HepG2 (cell line): ENCODE results near the gene CARMIL1. TPM values are rescaled to one million over a fixed set of nuclear protein-coding genes. Genes with fewer than 3 reads are reported as not detected.

Source experiments
- ATAC-seq: fragments of 200-7000 bp; cut with Tn5 transposase; 3 replicates; pipeline ENCODE4 v1.9.1; 2020; ENCODE audit warnings: mild to moderate bottlenecking, moderate library complexity
- BruUV-seq: library from RNA; stranded (reverse); fragments of 400-500 nt; replicated peaks from 2 replicates; lab custom pipeline; 2021; lab: Mats Ljungman, UMichigan
- CTCF ChIA-PET: fragments of 300-600 bp; formaldehyde crosslinking; extraction: SDS; loops from one replicate; lab custom pipeline; 2021; ENCODE audit warnings: low total read pairs, inconsistent platforms, low intra/inter-chr PET ratio; lab: Yijun Ruan, JAX
- POLR2A ChIA-PET: fragments of 350-600 bp; sonication (Branson Sonifier 250); formaldehyde crosslinking; loops from one replicate; lab custom pipeline; 2020; ENCODE audit warnings: antibody characterized with exemption, inconsistent platforms; lab: Yijun Ruan, JAX
- DNase-seq: peaks from one replicate; pipeline ENCODE4 v3.0.0-alpha.2; 2015; ENCODE audit warnings: low spot score
- FAIRE-seq: peaks from 3 replicates; lab custom pipeline; 2011; peaks lifted over from hg19 to GRCh38; lab: Jason Lieb, UNC
- H2AFZ ChIP-seq: one replicate; pipeline ENCODE4 v1.6.1; 2011; ENCODE audit warnings: low read length, inconsistent platforms
- H3K27ac ChIP-seq: fragments of 300-600 bp; 3 replicates; pipeline ENCODE4 v1.8.0; 2011; ENCODE audit warnings: mixed run types, mild to moderate bottlenecking, mixed read lengths, low read length, inconsistent platforms; ENCODE audit not compliant: insufficient read depth; ENCODE audit errors: extremely low read length
- H3K27me3 ChIP-seq, 2 experiments: fragments of 200-600 bp in 1 of 2; 2 replicates in 1 of 2; 3 replicates in 1 of 2; pipeline versions ENCODE4 v1.6.0 to v1.8.0; 2011; ENCODE audit warnings: low read length in 2 of 2, mild to moderate bottlenecking in 2 of 2, moderate library complexity in 2 of 2, inconsistent platforms in 1 of 2; ENCODE audit not compliant: insufficient read depth in 2 of 2, control insufficient read depth in 1 of 2
- H3K36me3 ChIP-seq, 2 experiments: fragments of 200-600 bp in 1 of 2; replicated peaks in 1 of 2; 2 replicates in 1 of 2; 3 replicates in 1 of 2; pipeline versions ENCODE4 v1.5.1 to v1.8.0; 2011; ENCODE audit warnings: low read length in 2 of 2, inconsistent platforms in 1 of 2; ENCODE audit not compliant: insufficient read depth in 2 of 2, control insufficient read depth in 1 of 2
- H3K4me1 ChIP-seq: 2 replicates; pipeline ENCODE4 v1.5.1; 2012; ENCODE audit warnings: low read length, inconsistent platforms; ENCODE audit not compliant: insufficient read depth
- H3K4me2 ChIP-seq: 2 replicates; pipeline ENCODE4 v1.6.0; 2011; ENCODE audit warnings: low read depth, low read length, inconsistent platforms
- H3K4me3 ChIP-seq, 3 experiments: fragments of 200-600 bp in 1 of 3; sonication (generic), shearing (Covaris generic) in 1 of 3; replicated peaks in 1 of 3; 2 replicates each; pipeline ENCODE4 v1.5.1; 2011 to 2016; ENCODE audit warnings: low read length in 3 of 3, inconsistent platforms in 2 of 3, low read depth in 2 of 3, mild to moderate bottlenecking in 2 of 3, control low read depth in 1 of 3, mixed read lengths in 1 of 3; ENCODE audit not compliant: insufficient read depth in 1 of 3
- H3K79me2 ChIP-seq: one replicate; pipeline ENCODE4 v1.6.1; 2011; ENCODE audit warnings: low read length, inconsistent platforms; ENCODE audit not compliant: insufficient read depth
- H3K9ac ChIP-seq: 2 replicates; pipeline ENCODE4 v1.6.0; 2011; ENCODE audit warnings: mild to moderate bottlenecking, low read depth, low read length, inconsistent platforms; ENCODE audit not compliant: insufficient read depth
- H3K9me3 ChIP-seq: 2 replicates; pipeline ENCODE4 v1.5.1; 2012; ENCODE audit warnings: mild to moderate bottlenecking, low read length
- H4K20me1 ChIP-seq: 2 replicates; pipeline ENCODE4 v1.6.0; 2011; ENCODE audit warnings: inconsistent platforms, mild to moderate bottlenecking, low read length, moderate library complexity; ENCODE audit not compliant: insufficient read depth
- ATF4 ChIP-seq, 2 experiments: fragments of 450-650 bp in 1 of 2; sonication (generic) in 1 of 2; formaldehyde crosslinking; IDR thresholded peaks; 2 replicates each; pipeline versions ENCODE4 v1.5.0 to v1.8.0; 2020 to 2022; ENCODE audit warnings: mild to moderate bottlenecking in 1 of 2, missing genetic modification reagents in 1 of 2
- FOXJ3 ChIP-seq: sonication (generic); formaldehyde crosslinking; IDR thresholded peaks from 2 replicates; pipeline ENCODE4 v1.4.0; 2020; ENCODE audit warnings: missing genetic modification reagents, mild to moderate bottlenecking, borderline replicate concordance
- HMGA1 ChIP-seq: sonication (generic); formaldehyde crosslinking; conservative IDR thresholded peaks from 2 replicates; pipeline ENCODE4 v1.4.0; 2020; ENCODE audit warnings: missing genetic modification reagents
- KDM2A ChIP-seq: sonication (generic); formaldehyde crosslinking; IDR thresholded peaks from 2 replicates; pipeline ENCODE4 v1.4.0; 2020; ENCODE audit warnings: low read depth, missing genetic modification reagents, borderline replicate concordance
- KLF15 ChIP-seq: sonication (generic); formaldehyde crosslinking; IDR thresholded peaks from 2 replicates; pipeline ENCODE4 v1.8.1; 2023; ENCODE audit warnings: borderline replicate concordance, mild to moderate bottlenecking, inconsistent platforms, missing genetic modification reagents, mixed read lengths
- MXD4 ChIP-seq: IDR thresholded peaks from 2 replicates; pipeline ENCODE4 v1.6.1; 2016; ENCODE audit warnings: mild to moderate bottlenecking, missing biosample characterization, missing genetic modification reagents
- NR2F1 ChIP-seq, 2 experiments: fragments of 450-650 bp in 1 of 2; formaldehyde crosslinking in 1 of 2; IDR thresholded peaks; 2 replicates each; pipeline versions ENCODE4 v1.5.0 to v1.6.1; 2016 to 2020; ENCODE audit warnings: mild to moderate bottlenecking in 1 of 2, missing compliant biosample characterization in 1 of 2, missing genetic modification reagents in 1 of 2, moderate library complexity in 1 of 2
- POGZ ChIP-seq: sonication (generic); formaldehyde crosslinking; IDR thresholded peaks from 2 replicates; pipeline ENCODE4 v1.4.0; 2020; ENCODE audit warnings: mild to moderate bottlenecking, missing genetic modification reagents
- SETDB1 ChIP-seq: sonication (generic); formaldehyde crosslinking; IDR thresholded peaks from 2 replicates; pipeline ENCODE4 v1.5.1; 2020; ENCODE audit warnings: missing genetic modification reagents, mild to moderate bottlenecking, borderline replicate concordance
- SUZ12 ChIP-seq: fragments of 150-350 bp; IDR thresholded peaks from 2 replicates; pipeline ENCODE4 v1.6.1; 2014; ENCODE audit warnings: low read depth, low read length
- TBX3 ChIP-seq: fragments of 450-650 bp; IDR thresholded peaks from 2 replicates; pipeline ENCODE4 v1.6.1; 2017; ENCODE audit warnings: antibody characterized with exemption, mild to moderate bottlenecking, inconsistent platforms, borderline replicate concordance
- TCF7L2 ChIP-seq: IDR thresholded peaks from 2 replicates; pipeline ENCODE4 v1.6.1; 2011; ENCODE audit warnings: mild to moderate bottlenecking, low read depth, low read length, moderate library complexity
- ZBTB44 ChIP-seq: sonication (generic); formaldehyde crosslinking; IDR thresholded peaks from 2 replicates; pipeline ENCODE4 v1.4.0; 2020; ENCODE audit warnings: missing genetic modification reagents
- ZC3H13 ChIP-seq: sonication (generic); formaldehyde crosslinking; IDR thresholded peaks from 2 replicates; pipeline ENCODE4 v1.8.1; 2023; ENCODE audit warnings: mild to moderate bottlenecking, missing genetic modification reagents, moderate library complexity
- ZEB1 ChIP-seq: IDR thresholded peaks from 2 replicates; pipeline ENCODE4 v1.6.1; 2012; ENCODE audit warnings: mild to moderate bottlenecking, low read depth, inconsistent platforms; ENCODE audit not compliant: insufficient replicate concordance
- ZFP62 ChIP-seq: sonication (generic); formaldehyde crosslinking; IDR thresholded peaks from 2 replicates; pipeline ENCODE4 v1.4.0; 2020; ENCODE audit warnings: missing genetic modification reagents
- ZKSCAN1 ChIP-seq: fragments of 150-350 bp; IDR thresholded peaks from 2 replicates; pipeline ENCODE4 v1.6.1; 2014; ENCODE audit warnings: low read length
- ZNF414 ChIP-seq: sonication (generic); formaldehyde crosslinking; IDR thresholded peaks from 2 replicates; pipeline ENCODE4 v1.5.0; 2020; ENCODE audit warnings: missing genetic modification reagents
- ZNF749 ChIP-seq: sonication (generic); formaldehyde crosslinking; IDR thresholded peaks from 2 replicates; pipeline ENCODE4 v1.8.0; 2022; ENCODE audit warnings: mild to moderate bottlenecking, missing genetic modification reagents, moderate library complexity, borderline replicate concordance
- ZNF816 ChIP-seq: sonication (generic); formaldehyde crosslinking; IDR thresholded peaks from 2 replicates; pipeline ENCODE4 v1.8.0; 2022; ENCODE audit warnings: missing genetic modification reagents, mild to moderate bottlenecking, borderline replicate concordance
- WGBS: methylation state at CpG from one replicate; pipeline ENCODE4 v1.1.6; 2017; ENCODE audit warnings: low lambda C conversion rate; 5-methylcytosine and 5-hydroxymethylcytosine counted together
- in situ Hi-C: cut with HindIII; loops from 2 replicates; pipeline ENCODE4 v1.10.0; 2017; ENCODE audit warnings: low pct_unique_long_range_greater_than_20kb; ENCODE audit not compliant: extremely low pct_ligation_motif_present
- intact Hi-C: fragments of 100-400 bp; cut with micrococcal nuclease; formaldehyde crosslinking; loops from one replicate; pipeline ENCODE4 v1.10.0; 2022; ENCODE audit not compliant: unreplicated experiment
- polyA plus RNA-seq, 8 experiments: library from polyadenylated mRNA; depleted of rRNA in 3 of 8; stranded (reverse) in 7 of 8; unstranded in 1 of 8; fragments of >200 nt; fragmentation: Illumina TruSeq in 4 of 8; extraction: Trizol in 4 of 8; gene quantifications; 2 replicates each; pipeline versions ENCODE4 v1.2.1 to v1.2.3, GENCODE V29; 2011 to 2016; ENCODE audit warnings: low read depth in 4 of 8, missing spikeins in 1 of 8, mixed read lengths in 1 of 8; ENCODE audit not compliant: insufficient read depth in 1 of 8
- total RNA-seq, 5 experiments: library from RNA; depleted of rRNA; stranded (reverse); fragments of >200 nt; fragmentation: Illumina TruSeq; extraction: Trizol; gene quantifications; 2 replicates each; pipeline ENCODE4 v1.2.3, GENCODE V29; 2016; ENCODE audit warnings: low read depth in 1 of 5

The CARMIL1 gene
- total and polyA plus RNA-seq, 2 of the 13 experiments (the other 11 are each of a cell fraction or from before 2014, with no cell fraction given): 1.8 to 2.6 TPM

- Histone ChIP-seq H3K27me3 (no peaks in the 10 kb centered on the region), H3K79me2 (no peaks in the 10 kb centered on the region), H3K27ac (no peak overlapping the region), H3K4me2 (no peak overlapping the region), H3K4me3 (no peak overlapping the region), H3K36me3 (no peaks in the 10 kb centered on the region), H4K20me1 (no peaks in the 10 kb centered on the region), H3K4me1 (no peaks in the 10 kb centered on the region), H2AFZ (no peak overlapping the region), H3K9ac (no peak overlapping the region), H3K9me3 (no peaks in the 10 kb centered on the region)
- POLR2A ChIA-PET: no interaction called here
- TF ChIP-seq ATF4 (CRISPR knock-in tag; IDR thresholded peaks at IDR 0.05) (no peak), MXD4 (CRISPR knock-in tag) (no peak), ZNF414 (no peak), TBX3 (no peak), SETDB1 (CRISPR knock-in tag) (no peak), KDM2A (CRISPR knock-in tag) (no peak), KLF15 (CRISPR knock-in tag) (no peak), FOXJ3 (no peak), ZFP62 (CRISPR knock-in tag) (no peak), POGZ (CRISPR knock-in tag) (no peak), ZNF749 (no peak), HMGA1 (no peak), NR2F1 (CRISPR knock-in tag; IDR thresholded peaks at IDR 0.05) (no peak), ZBTB44 (CRISPR knock-in tag) (no peak), SUZ12 (no peak), ZNF816 (CRISPR knock-in tag) (no peak), TCF7L2 (no peak), ZKSCAN1 (no peak), ZEB1 (no peak), ZC3H13 (CRISPR knock-in tag) (no peak)
- no TSS peak for BruUV-seq
- FAIRE-seq (no peak), DNase-seq (no peak), ATAC-seq (no peak)
- intact Hi-C loops (no loop called here), in situ Hi-C loops (no loop called here)
- CTCF ChIA-PET: no interaction called here
- 72% methylated on average over 4 of the region's 4 CpGs for WGBS
Observed at GRCh38 chr6:25463441-25463840, 184.3 kb downstream of the CARMIL1 start.
